GM23338 (cell line): ENCODE measurements around the gene ADGRD2. TPM values are rescaled to one million over a fixed set of nuclear protein-coding genes. Genes with fewer than 3 reads are reported as not detected.

Experiments used
- ATAC-seq: fragments of 200-7000 bp; cut with Tn5 transposase; 3 replicates; pipeline ENCODE4 v1.9.1; 2020
- DNase-seq: peaks from one replicate; pipeline ENCODE4 v3.0.0-alpha.2; 2015; ENCODE audit warnings: low spot score
- H2AFZ ChIP-seq: fragments of 200-600 bp; sonication (generic); 2 replicates; pipeline ENCODE4 v1.8.0; 2016; ENCODE audit warnings: antibody characterized with exemption, mild to moderate bottlenecking, moderate library complexity
- H3F3A ChIP-seq: fragments of 200-600 bp; sonication (generic); replicated peaks from 2 replicates; pipeline ENCODE4 v1.8.0; 2017; ENCODE audit warnings: antibody characterized with exemption, mixed run types, low read depth
- H3K27ac ChIP-seq: fragments of 200-600 bp; sonication (generic); 2 replicates; pipeline ENCODE4 v1.6.1; 2016; ENCODE audit warnings: low read depth
- H3K27me3 ChIP-seq: fragments of 200-600 bp; sonication (generic); 2 replicates; pipeline ENCODE4 v1.8.0; 2016; ENCODE audit warnings: mild to moderate bottlenecking, mixed run types, moderate library complexity; ENCODE audit not compliant: insufficient read depth
- H3K36me3 ChIP-seq: fragments of 200-600 bp; sonication (generic); 2 replicates; pipeline ENCODE4 v1.8.0; 2016; ENCODE audit warnings: mild to moderate bottlenecking; ENCODE audit not compliant: insufficient read depth
- H3K4me1 ChIP-seq: fragments of 200-600 bp; sonication (generic); 2 replicates; pipeline ENCODE4 v1.8.0; 2016; ENCODE audit warnings: mild to moderate bottlenecking, moderate library complexity; ENCODE audit not compliant: insufficient read depth
- H3K4me2 ChIP-seq: fragments of 200-600 bp; sonication (generic); 2 replicates; pipeline ENCODE4 v1.7.1; 2017; ENCODE audit warnings: mixed run types
- H3K4me3 ChIP-seq: fragments of 200-600 bp; sonication (generic); 2 replicates; pipeline ENCODE4 v1.6.1; 2016; ENCODE audit warnings: mixed run types
- H3K79me2 ChIP-seq: fragments of 200-600 bp; sonication (generic); replicated peaks from 2 replicates; pipeline ENCODE4 v1.8.0; 2017; ENCODE audit warnings: mild to moderate bottlenecking; ENCODE audit not compliant: insufficient read depth
- H3K9me2 ChIP-seq: fragments of 200-600 bp; sonication (generic); 2 replicates; pipeline ENCODE4 v1.8.0; 2017; ENCODE audit not compliant: insufficient read depth
- H4K20me1 ChIP-seq: fragments of 200-600 bp; sonication (generic); replicated peaks from 2 replicates; pipeline ENCODE4 v1.8.0; 2017; ENCODE audit warnings: mild to moderate bottlenecking; ENCODE audit not compliant: insufficient read depth
- H3K27ac Mint-ChIP-seq: 2 replicates; pipeline ENCODE4 v1.8.0; 2020; ENCODE audit warnings: inconsistent platforms, mild to moderate bottlenecking, moderate library complexity, mixed read lengths
- H3K27me3 Mint-ChIP-seq: 3 replicates; pipeline ENCODE4 v1.8.0; 2022; ENCODE audit warnings: low read depth, mild to moderate bottlenecking, moderate library complexity, mixed read lengths, inconsistent platforms; ENCODE audit not compliant: insufficient read depth, poor library complexity
- H3K36me3 Mint-ChIP-seq: 3 replicates; pipeline ENCODE4 v1.8.0; 2021; ENCODE audit warnings: low read depth, mild to moderate bottlenecking, inconsistent platforms, moderate library complexity, mixed read lengths
- H3K4me1 Mint-ChIP-seq: 3 replicates; pipeline ENCODE4 v1.8.0; 2020; ENCODE audit warnings: mild to moderate bottlenecking, inconsistent platforms, mixed read lengths
- H3K4me3 Mint-ChIP-seq: 3 replicates; pipeline ENCODE4 v1.8.0; 2021; ENCODE audit warnings: moderate library complexity, mild to moderate bottlenecking, inconsistent platforms, mixed read lengths
- H3K9me3 Mint-ChIP-seq: 3 replicates; pipeline ENCODE4 v1.8.0; 2020; ENCODE audit warnings: moderate library complexity, mild to moderate bottlenecking, inconsistent platforms, mixed read lengths
- CREB1 ChIP-seq: fragments of 250-450 bp; sonication (Bioruptor Pico); IDR thresholded peaks from 2 replicates; pipeline ENCODE4 v1.5.0; 2020; ENCODE audit warnings: low read depth, mild to moderate bottlenecking, moderate library complexity
- ETS1 ChIP-seq: IDR thresholded peaks from 2 replicates; pipeline ENCODE4 v1.6.1; 2016; ENCODE audit warnings: antibody characterized with exemption
- EZH2 ChIP-seq: fragments of 200-600 bp; sonication (generic); IDR thresholded peaks from one replicate; pipeline ENCODE4 v1.8.0; 2017; ENCODE audit warnings: antibody characterized with exemption, mild to moderate bottlenecking, low read depth; ENCODE audit not compliant: unreplicated experiment
- JUNB ChIP-seq: IDR thresholded peaks from one replicate; pipeline ENCODE4 v1.6.1; 2016; ENCODE audit warnings: antibody characterized with exemption; ENCODE audit not compliant: unreplicated experiment
- NANOG ChIP-seq: IDR thresholded peaks from 2 replicates; pipeline ENCODE4 v1.6.1; 2016; ENCODE audit warnings: antibody characterized with exemption, borderline replicate concordance
- ZNF114 ChIP-seq: fragments of 250-450 bp; sonication (Bioruptor Pico); IDR thresholded peaks from 2 replicates; pipeline ENCODE4 v1.5.0; 2020; ENCODE audit warnings: mild to moderate bottlenecking, moderate library complexity
- ZNF331 ChIP-seq: fragments of 250-450 bp; sonication (Bioruptor Pico); IDR thresholded peaks from 2 replicates; pipeline ENCODE4 v1.5.0; 2020; ENCODE audit warnings: low read depth, mild to moderate bottlenecking, moderate library complexity
- polyA plus RNA-seq: library from polyadenylated mRNA; unstranded; fragments of >200 nt; fragmentation: Nextera tagmentation; extraction: Ambion mirVana; gene quantifications from 2 replicates; pipeline ENCODE4 v1.2.1, GENCODE V29; 2016
- total RNA-seq: library from RNA; depleted of rRNA; stranded (reverse); fragments of >200 nt; shearing (Covaris generic); gene quantifications from 2 replicates; pipeline ENCODE4 v1.2.3, GENCODE V29; 2014
- TF ChIP-seq, protein P1 (sequence below), 2 experiments: fragments of 200-600 bp in 1 of 2; sonication (generic) in 1 of 2; conservative IDR thresholded peaks; 2 replicates each; pipeline versions ENCODE4 v1.5.1 to v1.6.1; 2016 to 2017; ENCODE audit warnings: antibody characterized with exemption in 2 of 2, low read depth in 2 of 2, mild to moderate bottlenecking in 2 of 2, moderate library complexity in 1 of 2

The ADGRD2 gene
- total and polyA plus RNA-seq, 2 experiments from 2014 or later, result 0.45 to 0.78 TPM

DNA sequence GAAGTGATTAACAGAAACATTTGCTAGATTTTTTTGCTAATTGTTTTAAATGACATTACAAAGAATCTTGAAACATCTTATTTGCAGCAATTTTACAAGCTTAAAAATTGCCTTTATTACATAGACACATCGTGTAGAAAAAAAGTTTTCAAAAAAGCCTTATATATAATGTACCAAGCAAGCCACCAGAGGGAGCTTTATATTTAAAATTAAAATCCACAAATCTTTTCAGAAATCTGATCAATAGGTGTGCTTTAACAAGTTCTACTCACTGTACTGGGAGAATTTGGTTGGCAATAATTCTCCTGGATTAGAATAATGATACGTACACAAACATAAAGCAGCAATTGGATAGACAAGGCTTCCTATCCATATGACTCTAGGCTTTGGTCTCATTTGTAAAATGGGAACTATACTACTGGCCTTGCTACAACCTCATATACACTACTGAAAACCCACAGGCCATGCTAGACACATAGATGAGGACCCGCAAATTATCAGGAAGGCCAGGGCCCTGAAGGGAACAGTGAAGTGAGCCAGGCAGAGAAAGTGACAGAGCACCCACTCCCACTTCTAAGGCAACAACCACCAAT lies 39.8 kb upstream of the ADGRD2 start:
- H3K4me1 Mint-ChIP-seq, result peaks cover 5% of the 10 kb centered on the region; the same call in 2 of the 3 replicates
- H3K27ac ChIP-seq, result no peak overlapping the region
- H3K4me3 Mint-ChIP-seq, result no peak overlapping the region
- H3K79me2 ChIP-seq, result peaks cover 76% of the 10 kb centered on the region
- H3K27ac Mint-ChIP-seq, result no peak overlapping the region
- TF ChIP-seq ETS1, result no peak
- TF ChIP-seq, protein P1, sequence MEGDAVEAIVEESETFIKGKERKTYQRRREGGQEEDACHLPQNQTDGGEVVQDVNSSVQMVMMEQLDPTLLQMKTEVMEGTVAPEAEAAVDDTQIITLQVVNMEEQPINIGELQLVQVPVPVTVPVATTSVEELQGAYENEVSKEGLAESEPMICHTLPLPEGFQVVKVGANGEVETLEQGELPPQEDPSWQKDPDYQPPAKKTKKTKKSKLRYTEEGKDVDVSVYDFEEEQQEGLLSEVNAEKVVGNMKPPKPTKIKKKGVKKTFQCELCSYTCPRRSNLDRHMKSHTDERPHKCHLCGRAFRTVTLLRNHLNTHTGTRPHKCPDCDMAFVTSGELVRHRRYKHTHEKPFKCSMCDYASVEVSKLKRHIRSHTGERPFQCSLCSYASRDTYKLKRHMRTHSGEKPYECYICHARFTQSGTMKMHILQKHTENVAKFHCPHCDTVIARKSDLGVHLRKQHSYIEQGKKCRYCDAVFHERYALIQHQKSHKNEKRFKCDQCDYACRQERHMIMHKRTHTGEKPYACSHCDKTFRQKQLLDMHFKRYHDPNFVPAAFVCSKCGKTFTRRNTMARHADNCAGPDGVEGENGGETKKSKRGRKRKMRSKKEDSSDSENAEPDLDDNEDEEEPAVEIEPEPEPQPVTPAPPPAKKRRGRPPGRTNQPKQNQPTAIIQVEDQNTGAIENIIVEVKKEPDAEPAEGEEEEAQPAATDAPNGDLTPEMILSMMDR (conservative IDR thresholded peaks at IDR 0.05; ENCODE audit: low read depth in 2 of 2), result peak in 1 of 2 experiments; percentile 69; a peak in 3 of 4 replicates
- no peaks in the 10 kb centered on the region for H3K27me3 ChIP-seq
- no peak overlapping the region for H3K4me3 ChIP-seq
- peaks cover 61% of the 10 kb centered on the region for H3K36me3 ChIP-seq
- H3K27me3 Mint-ChIP-seq, result peaks cover 7% of the 10 kb centered on the region
- H3K9me2 ChIP-seq, result no peaks in the 10 kb centered on the region
- H2AFZ ChIP-seq, result no peak overlapping the region
- H4K20me1 ChIP-seq, result peaks cover 37% of the 10 kb centered on the region
- ATAC-seq (no peak), DNase-seq (peak; percentile 38)
- no peak overlapping the region for H3K4me2 ChIP-seq
- peaks cover 5% of the 10 kb centered on the region; the same call in 1 of the 2 replicates for H3F3A ChIP-seq
- peaks cover 6% of the 10 kb centered on the region; the same call in 1 of the 2 replicates for H3K4me1 ChIP-seq
- peaks cover 88% of the 10 kb centered on the region for H3K36me3 Mint-ChIP-seq
- H3K9me3 Mint-ChIP-seq, result no peaks in the 10 kb centered on the region

- DNase-seq, result no peak
- ATAC-seq, result no peak
- Histone ChIP-seq H3K9me2 (no peaks in the 10 kb centered on the region), H3K36me3 (peaks cover 60% of the 10 kb centered on the region), H4K20me1 (peaks cover 26% of the 10 kb centered on the region), H2AFZ (no peak overlapping the region), H3F3A (peaks cover 8% of the 10 kb centered on the region; the same call in 1 of the 2 replicates), H3K27ac (no peak overlapping the region), H3K4me3 (no peak overlapping the region), H3K79me2 (peaks cover 68% of the 10 kb centered on the region), H3K4me1 (peaks cover 6% of the 10 kb centered on the region; the same call in 1 of the 2 replicates), H3K4me2 (no peak overlapping the region), H3K27me3 (no peaks in the 10 kb centered on the region)
- Mint-ChIP-seq H3K27me3 (peaks cover 8% of the 10 kb centered on the region), H3K36me3 (peaks cover 76% of the 10 kb centered on the region), H3K27ac (no peak overlapping the region), H3K4me1 (peaks cover 5% of the 10 kb centered on the region; the same call in 2 of the 3 replicates), H3K4me3 (no peak overlapping the region), H3K9me3 (no peaks in the 10 kb centered on the region)
- TF ChIP-seq EZH2, result no peak
- TF ChIP-seq ZNF114 (CRISPR knock-in tag), result no peak
- TF ChIP-seq ZNF331 (CRISPR knock-in tag), result no peak
- no peak for TF ChIP-seq NANOG
- no peak for TF ChIP-seq CREB1 (CRISPR knock-in tag)
- TF ChIP-seq JUNB, result no peak
- TF ChIP-seq, protein P1 (conservative IDR thresholded peaks at IDR 0.05; ENCODE audit: low read depth in 2 of 2), result no peak
Measured at GRCh38 chr9:124411514-124412227, 38.6 kb upstream of the ADGRD2 start.
